NCI-H1417 (cell line): ENCODE data around the gene NAB2.
"Not testable (repeated sequence)": the region's sequence is repeated elsewhere in the genome, so short reads cannot be mapped to it uniquely, and the experiment has no call there.

Experiments
- DNase-seq, 3 experiments: peaks; one replicate each; lab custom pipeline; 2025; lab: John Stamatoyannopoulos, UW

The NAB2 gene

GRCh38 chr12:57088354-57089270 is at the start of gene NAB2:
Gene NAB2 (plus strand): TSS chr12:57089114. CDS start chr12:57089272, 158 bp downstream.
- peak; percentile 88 to 94 (median 88) for DNase-seq

- DNase-seq, result no peak
These were observed 48.7 kb upstream of the NAB2 start for GRCh38 chr12:57040211-57040610.

GRCh38 chr12:57040750-57041149 is 48.2 kb upstream of the NAB2 start:
- DNase-seq, result no peak

GRCh38 chr12:57042695-57043094 is 46.2 kb upstream of the NAB2 start:
- no peak for DNase-seq

- no peak for DNase-seq
These were observed 44.4 kb upstream of the NAB2 start for GRCh38 chr12:57044468-57044867.

GRCh38 chr12:57044889-57045288 is 44.0 kb upstream of the NAB2 start:
- no peak for DNase-seq

GRCh38 chr12:57046086-57046791 is 42.7 kb upstream of the NAB2 start:
- DNase-seq, result no peak

- DNase-seq, result no peak
These were observed 41.7 kb upstream of the NAB2 start for GRCh38 chr12:57046947-57047890.

GRCh38 chr12:57047981-57048380 is 40.9 kb upstream of the NAB2 start:
- DNase-seq, result no peak

GRCh38 chr12:57048423-57049118 is 40.3 kb upstream of the NAB2 start:
- no peak for DNase-seq

- DNase-seq, result no peak
These were observed 39.8 kb upstream of the NAB2 start for GRCh38 chr12:57049119-57049446.

GRCh38 chr12:57049890-57050289 is 39.0 kb upstream of the NAB2 start, which contains the start of gene MYO1A:
Gene MYO1A (minus strand): TSS chr12:57050129. CDS start chr12:57048323, 1,806 bp downstream.
- no peak for DNase-seq

GRCh38 chr12:57051011-57051410 is 37.9 kb upstream of the NAB2 start:
- DNase-seq, result no peak

- DNase-seq, result not testable (repeated sequence)
These were observed 35.8 kb upstream of the NAB2 start for GRCh38 chr12:57053146-57053545.

- not testable (repeated sequence) for DNase-seq
These were observed 35.0 kb upstream of the NAB2 start for GRCh38 chr12:57053901-57054300.

GRCh38 chr12:57055824-57056223 is 33.1 kb upstream of the NAB2 start:
- DNase-seq, result no peak

- DNase-seq, result no peak
These were observed 31.7 kb upstream of the NAB2 start for GRCh38 chr12:57057067-57057751.

GRCh38 chr12:57058454-57058853 is 30.5 kb upstream of the NAB2 start:
- no peak for DNase-seq

GRCh38 chr12:57063991-57064685 is 24.8 kb upstream of the NAB2 start:
- DNase-seq, result no peak

GRCh38 chr12:57066245-57066644 is 22.7 kb upstream of the NAB2 start:
- DNase-seq, result no peak
